Natural killer cell treated with Interleukin-12 subunit alpha and Interleukin-12 subunit beta and Interleukin-15 and Interleukin-18, amount 100 ng/mL, for 72 hours (primary cell): Measurements from ENCODE around the gene PCBD1. TPM values are rescaled to one million over a fixed set of nuclear protein-coding genes. Genes with fewer than 3 reads are reported as not detected.

ENCODE experiments used
- ATAC-seq, 2 donors: fragments of 150-1000 bp; cut with Tn5 transposase in 1 of 2; sonication (Bioruptor Pico), chemical (Tn5 transposase) in 1 of 2; 2 replicates each; pipeline ENCODE4 v1.10.0; 2021
- DNase-seq: peaks from one replicate; pipeline ENCODE4 v3.0.0; 2022; ENCODE audit warnings: low spot score
- H3K27ac Mint-ChIP-seq, 2 donors: 1 replicate in 1 of 2; 2 replicates in 1 of 2; pipeline ENCODE4 v1.8.0; 2022; ENCODE audit warnings: mixed read lengths in 2 of 2, mild to moderate bottlenecking in 1 of 2, moderate library complexity in 1 of 2
- H3K27me3 Mint-ChIP-seq, 2 donors: 1 replicate in 1 of 2; 2 replicates in 1 of 2; pipeline ENCODE4 v1.8.0; 2022; ENCODE audit warnings: mixed read lengths in 2 of 2
- H3K36me3 Mint-ChIP-seq: one replicate; pipeline ENCODE4 v1.8.0; 2022; ENCODE audit warnings: mixed read lengths
- H3K4me1 Mint-ChIP-seq, 2 donors: 1 replicate in 1 of 2; 2 replicates in 1 of 2; pipeline ENCODE4 v1.8.0; 2022; ENCODE audit warnings: low read depth in 2 of 2, mixed read lengths in 2 of 2, mild to moderate bottlenecking in 1 of 2
- H3K4me3 Mint-ChIP-seq: one replicate; pipeline ENCODE4 v1.8.0; 2022; ENCODE audit warnings: mixed read lengths
- H3K9me3 Mint-ChIP-seq: 2 replicates; pipeline ENCODE4 v1.8.0; 2022; ENCODE audit warnings: mixed read lengths
- total RNA-seq, 2 donors: library from RNA; stranded (reverse); gene quantifications; one replicate each; pipeline ENCODE4 v1.2.3, GENCODE V29; 2022

Gene PCBD1
- total RNA-seq, 2 donors from 2014 or later = 32.6 to 44.9 TPM

DNA sequence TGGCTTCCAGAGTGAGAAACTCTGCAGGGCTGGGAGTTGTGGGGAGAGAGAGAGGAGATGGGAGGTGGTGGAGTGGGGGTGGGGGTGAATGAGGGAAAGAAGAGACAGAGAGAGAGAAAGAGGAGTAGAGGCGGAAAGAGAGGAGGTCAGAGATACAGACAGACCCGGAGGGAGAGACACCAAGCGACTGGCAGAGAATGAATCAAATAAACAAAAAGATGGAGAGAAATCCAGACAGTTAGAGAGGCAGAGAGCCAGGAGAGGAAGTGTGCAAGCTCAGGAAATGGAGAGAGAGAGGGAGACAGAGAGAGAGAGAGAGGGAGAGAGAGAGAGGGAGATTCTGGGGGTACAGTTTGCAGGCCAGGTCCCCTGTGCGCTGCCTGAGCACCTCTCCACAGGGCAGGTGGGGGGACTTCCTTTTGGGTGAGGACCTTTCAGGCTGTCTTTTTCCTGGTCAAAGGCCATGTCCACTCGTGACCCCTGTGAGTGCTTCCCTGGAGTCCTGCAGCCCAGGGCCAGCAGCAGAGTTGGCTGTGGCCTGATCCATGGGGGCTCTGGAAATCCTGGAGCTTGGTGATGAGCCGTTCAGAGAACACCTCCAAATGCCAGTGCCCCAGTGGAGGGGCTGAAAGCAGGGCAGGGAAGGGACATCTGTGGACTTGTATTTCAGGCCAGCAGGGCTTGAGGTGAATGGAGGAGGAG lies 25.0 kb upstream of the PCBD1 start:
- ATAC-seq (no peak), DNase-seq (peak; percentile 22)
- Mint-ChIP-seq H3K27ac (no peak overlapping the region), H3K9me3 (no peaks in the 10 kb centered on the region), H3K4me3 (no peak overlapping the region), H3K36me3 (no peaks in the 10 kb centered on the region), H3K4me1 (no peaks in the 10 kb centered on the region), H3K27me3 (peaks cover 5 to 7% of the 10 kb centered on the region in 2 donors)

DNA sequence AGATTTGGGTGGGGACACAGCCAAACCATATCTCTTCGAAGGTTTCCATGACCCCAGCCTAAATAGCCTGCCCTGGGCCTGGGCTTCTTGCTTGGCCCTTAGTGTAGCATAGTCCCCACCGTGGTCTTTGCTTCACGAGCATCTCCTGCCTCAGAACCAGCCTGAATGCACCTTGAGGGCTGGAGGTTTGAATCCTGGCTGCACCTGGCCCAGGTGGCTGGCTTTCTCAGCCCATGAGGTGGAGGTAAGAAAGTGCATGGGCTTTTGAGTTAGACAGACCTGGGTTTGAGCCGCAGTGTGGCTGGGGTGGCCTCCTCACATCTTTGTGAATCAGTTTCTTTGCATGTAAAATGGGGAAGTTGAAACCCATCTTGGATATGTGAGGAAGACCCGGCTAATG lies 24.2 kb upstream of the PCBD1 start:
- Mint-ChIP-seq H3K9me3 (no peaks in the 10 kb centered on the region), H3K27ac (no peak overlapping the region), H3K27me3 (peaks cover 3 to 7% of the 10 kb centered on the region in 2 donors), H3K36me3 (no peaks in the 10 kb centered on the region), H3K4me3 (no peak overlapping the region), H3K4me1 (no peaks in the 10 kb centered on the region)
- DNase-seq (no peak), ATAC-seq (no peak)

DNA sequence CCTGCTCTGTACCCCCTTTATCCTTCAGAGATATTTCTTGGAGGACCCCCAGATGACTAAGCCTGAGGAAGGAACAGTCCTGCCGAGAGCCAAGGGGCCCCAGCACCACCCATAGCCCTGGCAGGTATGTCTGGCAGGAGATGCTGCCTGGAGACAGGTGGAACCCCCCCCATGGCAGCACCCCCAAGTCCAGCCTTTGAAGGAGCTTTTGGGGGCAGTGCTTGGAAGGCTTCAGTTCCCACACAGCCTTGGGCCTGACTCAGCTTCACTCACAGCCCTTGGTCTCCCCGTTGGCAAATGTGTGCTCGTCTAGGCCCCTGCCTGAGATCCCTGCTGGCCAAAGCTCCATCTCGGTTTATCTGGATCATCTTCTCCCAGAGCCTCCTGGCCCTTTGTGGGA lies 23.0 kb upstream of the PCBD1 start:
- ATAC-seq (no peak), DNase-seq (no peak)
- no peaks in the 10 kb centered on the region for H3K4me1 Mint-ChIP-seq
- no peaks in the 10 kb centered on the region for H3K9me3 Mint-ChIP-seq
- H3K36me3 Mint-ChIP-seq = no peaks in the 10 kb centered on the region
- peaks cover 3 to 7% of the 10 kb centered on the region in 2 donors for H3K27me3 Mint-ChIP-seq
- no peak overlapping the region for H3K4me3 Mint-ChIP-seq
- no peak overlapping the region for H3K27ac Mint-ChIP-seq

DNA sequence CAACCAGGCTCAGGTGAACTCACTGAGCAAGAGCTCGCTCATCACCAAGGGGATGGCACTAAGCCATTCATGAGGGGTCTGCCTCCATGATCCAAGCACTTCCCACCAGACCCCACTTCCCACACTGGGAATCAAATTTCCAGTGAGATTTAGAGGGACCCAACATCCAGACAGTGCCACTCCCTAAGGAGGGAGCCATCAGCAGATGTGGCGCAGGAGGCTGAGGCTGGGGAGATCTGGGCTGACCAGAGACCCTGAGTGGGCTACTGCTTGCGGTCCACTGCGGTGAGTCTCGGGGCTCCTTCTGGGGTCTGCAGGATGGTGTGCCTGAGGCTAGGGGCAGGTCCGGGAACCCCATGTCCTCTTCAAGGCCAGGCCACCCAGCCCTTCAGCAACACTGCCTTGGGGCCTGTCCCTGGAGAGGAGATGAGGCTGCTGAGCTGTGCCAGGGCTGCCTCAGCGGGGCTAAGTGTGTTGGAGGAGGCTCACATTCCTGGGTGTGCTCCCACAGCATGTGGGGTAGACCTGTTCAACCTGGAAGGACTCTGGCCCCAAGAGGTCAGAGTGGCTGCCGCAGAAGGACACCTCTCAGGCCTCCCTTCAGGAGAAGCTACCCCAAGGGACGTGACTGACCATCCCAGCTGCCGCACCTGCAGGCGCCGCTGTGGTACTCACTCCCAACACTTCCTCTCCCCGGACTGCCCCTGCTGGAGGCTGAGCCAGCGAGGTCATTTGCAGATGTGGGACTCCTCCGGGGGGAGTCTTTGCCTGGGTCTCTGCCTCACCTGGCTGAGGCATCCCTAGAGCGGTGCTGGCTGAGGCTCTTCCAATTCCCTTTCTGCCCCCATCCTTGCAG lies 22.3 kb upstream of the PCBD1 start:
- Mint-ChIP-seq H3K9me3 (no peaks in the 10 kb centered on the region), H3K4me3 (no peak overlapping the region), H3K27ac (no peak overlapping the region), H3K36me3 (no peaks in the 10 kb centered on the region), H3K4me1 (no peaks in the 10 kb centered on the region), H3K27me3 (peaks cover 3 to 7% of the 10 kb centered on the region in 2 donors)
- DNase-seq (no peak), ATAC-seq (peak in 1 of 2 donors; percentile 33)

DNA sequence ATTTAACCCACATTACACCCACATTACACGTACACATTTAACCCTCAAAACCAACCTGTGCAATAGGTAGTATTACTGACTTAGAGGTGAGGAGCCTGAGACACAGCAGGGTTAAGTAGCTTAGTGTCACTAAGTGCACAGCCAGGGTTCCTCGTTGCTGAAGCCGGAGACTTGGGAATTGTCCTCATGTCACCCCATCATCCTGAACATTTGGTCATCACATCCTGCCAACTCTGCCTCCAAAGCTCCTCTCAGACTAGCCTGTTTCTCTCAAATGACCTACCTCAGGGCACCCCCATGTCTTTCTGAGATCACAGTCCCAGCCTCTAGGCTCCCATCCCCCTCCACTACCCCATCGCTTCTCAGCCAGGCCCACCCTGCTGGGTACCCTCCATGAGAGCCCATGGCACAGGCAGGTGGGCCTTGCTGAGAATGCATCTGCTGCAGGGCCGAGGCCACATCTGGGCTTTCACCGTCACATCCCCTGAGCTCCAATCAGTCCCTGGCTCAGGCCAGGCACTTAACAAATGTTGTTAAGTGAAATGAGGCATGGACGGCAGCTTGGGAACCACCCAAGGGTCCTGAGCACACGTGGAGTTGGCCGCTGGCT lies 21.1 kb upstream of the PCBD1 start:
- H3K4me3 Mint-ChIP-seq = no peak overlapping the region
- DNase-seq = no peak
- ATAC-seq = no peak
- no peaks in the 10 kb centered on the region for H3K36me3 Mint-ChIP-seq
- H3K27me3 Mint-ChIP-seq = peaks cover 3 to 7% of the 10 kb centered on the region in 2 donors
- H3K4me1 Mint-ChIP-seq = no peaks in the 10 kb centered on the region
- no peaks in the 10 kb centered on the region for H3K9me3 Mint-ChIP-seq
- H3K27ac Mint-ChIP-seq = no peak overlapping the region

DNA sequence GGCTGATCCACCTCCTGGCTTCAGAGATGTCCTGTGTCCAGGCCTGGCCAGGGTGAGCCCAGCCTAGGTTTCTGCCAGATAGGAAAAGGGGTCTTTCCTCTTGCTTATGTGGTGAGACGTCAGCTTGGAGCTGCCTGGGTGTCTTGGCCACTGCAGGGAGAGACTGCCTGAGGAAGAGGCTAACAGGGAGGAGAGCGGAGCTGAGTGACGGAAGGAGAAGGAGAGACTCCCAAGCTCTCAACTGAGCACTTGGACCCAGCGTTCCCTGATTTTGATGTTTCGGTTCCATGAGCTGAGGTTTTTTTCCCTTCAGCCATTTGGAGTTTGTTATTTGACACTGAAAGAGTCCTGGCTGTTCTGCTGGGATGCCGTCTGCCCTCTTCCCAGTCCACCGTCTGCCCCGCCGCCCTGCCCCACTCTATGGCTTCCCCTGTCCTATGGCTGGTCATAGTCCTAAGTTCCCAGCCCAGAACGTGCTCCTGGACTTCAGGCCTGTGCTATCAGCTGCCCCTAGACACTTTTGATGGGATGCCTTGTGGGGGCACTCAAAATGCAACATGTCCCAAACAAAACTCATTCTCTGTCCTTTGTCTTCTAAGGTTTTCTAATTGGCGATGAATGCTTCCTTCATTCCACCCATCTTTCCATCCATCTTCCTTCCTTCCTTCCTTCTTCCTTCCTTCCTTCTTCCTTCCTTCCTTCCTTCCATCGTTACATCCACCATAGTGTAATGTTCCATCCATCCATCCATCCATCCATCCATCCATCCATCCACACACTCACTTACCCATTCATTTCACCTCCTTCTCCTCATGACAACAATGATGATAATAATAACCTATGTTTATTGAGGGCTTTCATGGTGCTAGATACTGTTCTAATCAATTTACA lies 20.3 kb upstream of the PCBD1 start:
- ATAC-seq (no peak), DNase-seq (no peak)
- peaks cover 3 to 7% of the 10 kb centered on the region in 2 donors for H3K27me3 Mint-ChIP-seq
- H3K4me3 Mint-ChIP-seq = no peak overlapping the region
- H3K9me3 Mint-ChIP-seq = no peaks in the 10 kb centered on the region
- H3K36me3 Mint-ChIP-seq = no peaks in the 10 kb centered on the region
- H3K27ac Mint-ChIP-seq = no peak overlapping the region
- no peaks in the 10 kb centered on the region for H3K4me1 Mint-ChIP-seq

DNA sequence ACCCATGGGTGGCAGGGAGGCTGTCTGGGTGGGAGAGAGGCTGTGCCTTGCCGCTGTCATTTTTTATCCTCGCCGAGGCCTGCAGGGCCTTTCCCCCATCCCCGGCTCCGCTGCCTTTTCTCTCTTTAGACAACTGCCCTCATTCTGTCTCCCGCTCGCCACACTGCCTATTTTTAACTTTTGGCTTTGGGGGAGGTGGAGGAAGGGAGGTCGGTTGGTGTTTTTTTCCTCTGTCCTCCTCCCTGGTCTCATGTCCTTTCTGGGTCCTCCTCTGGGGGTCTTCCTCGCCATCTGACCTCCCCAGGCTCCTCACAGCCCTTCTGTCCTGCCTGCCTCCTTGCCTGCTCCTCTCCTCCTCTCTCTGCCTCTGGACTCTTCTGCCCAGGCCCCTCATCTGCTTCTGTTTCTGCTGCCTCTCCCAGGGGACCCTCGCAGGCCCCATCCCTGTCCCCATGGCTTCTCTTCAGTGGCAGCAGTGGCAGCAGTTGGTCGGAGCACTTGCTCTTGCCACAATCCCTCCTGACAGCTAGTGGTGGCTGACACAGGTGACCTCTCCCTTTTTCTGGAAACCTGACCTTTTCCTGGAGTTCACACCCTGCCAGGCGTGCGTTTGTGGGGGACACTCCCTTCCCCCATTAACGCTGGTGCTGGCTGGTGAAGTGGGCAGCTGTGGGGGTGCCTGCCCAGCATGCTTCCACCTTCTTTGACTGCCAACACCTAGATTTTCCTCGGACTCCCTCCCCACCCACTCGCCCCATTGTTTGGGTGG lies 19.5 kb upstream of the PCBD1 start:
- no peak overlapping the region for H3K27ac Mint-ChIP-seq
- H3K27me3 Mint-ChIP-seq = no peaks in the 10 kb centered on the region
- H3K4me1 Mint-ChIP-seq = peaks cover 0 to 2% of the 10 kb centered on the region in 2 donors
- H3K4me3 Mint-ChIP-seq = no peak overlapping the region
- no peaks in the 10 kb centered on the region for H3K36me3 Mint-ChIP-seq
- no peaks in the 10 kb centered on the region for H3K9me3 Mint-ChIP-seq
- DNase-seq (no peak), ATAC-seq (no peak)

DNA sequence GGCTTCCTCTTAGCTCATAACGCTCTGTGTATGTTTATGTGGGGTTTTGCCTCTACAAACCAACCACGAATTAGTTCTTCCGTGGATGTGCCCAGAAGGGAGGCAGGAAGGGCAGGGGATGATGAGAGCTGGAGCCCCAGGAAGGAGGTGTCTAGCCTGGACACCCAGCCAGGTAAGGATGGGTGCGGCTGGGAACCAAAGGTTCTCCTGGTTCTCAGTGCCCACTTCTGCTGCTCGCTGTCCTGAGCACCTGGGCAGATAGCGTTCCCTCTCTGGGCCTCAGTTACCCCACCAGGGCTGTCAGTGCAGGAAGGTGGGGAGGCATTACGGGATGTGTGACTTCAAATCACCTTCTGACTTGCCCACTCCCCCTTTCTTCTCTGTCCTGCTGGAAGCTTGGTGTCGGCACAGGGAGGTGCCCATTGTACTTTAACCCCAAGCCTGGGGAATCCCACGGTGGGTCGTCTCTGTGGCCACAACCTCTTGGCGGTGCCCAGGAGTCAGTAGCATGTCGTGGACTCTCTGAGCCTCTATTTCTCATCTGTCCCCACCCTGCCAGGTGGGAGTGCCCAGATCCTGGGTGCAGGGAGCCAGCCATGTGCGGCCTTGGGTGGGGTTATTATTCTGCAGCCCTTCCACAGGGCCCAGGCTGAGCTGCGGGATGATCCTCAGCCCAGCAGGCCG lies 18.7 kb upstream of the PCBD1 start:
- ATAC-seq = no peak
- H3K4me1 Mint-ChIP-seq = peaks cover 0 to 2% of the 10 kb centered on the region in 2 donors
- no peaks in the 10 kb centered on the region for H3K27me3 Mint-ChIP-seq
- DNase-seq = no peak
- no peaks in the 10 kb centered on the region for H3K9me3 Mint-ChIP-seq
- H3K27ac Mint-ChIP-seq = no peak overlapping the region
- H3K36me3 Mint-ChIP-seq = no peaks in the 10 kb centered on the region
- no peak overlapping the region for H3K4me3 Mint-ChIP-seq

DNA sequence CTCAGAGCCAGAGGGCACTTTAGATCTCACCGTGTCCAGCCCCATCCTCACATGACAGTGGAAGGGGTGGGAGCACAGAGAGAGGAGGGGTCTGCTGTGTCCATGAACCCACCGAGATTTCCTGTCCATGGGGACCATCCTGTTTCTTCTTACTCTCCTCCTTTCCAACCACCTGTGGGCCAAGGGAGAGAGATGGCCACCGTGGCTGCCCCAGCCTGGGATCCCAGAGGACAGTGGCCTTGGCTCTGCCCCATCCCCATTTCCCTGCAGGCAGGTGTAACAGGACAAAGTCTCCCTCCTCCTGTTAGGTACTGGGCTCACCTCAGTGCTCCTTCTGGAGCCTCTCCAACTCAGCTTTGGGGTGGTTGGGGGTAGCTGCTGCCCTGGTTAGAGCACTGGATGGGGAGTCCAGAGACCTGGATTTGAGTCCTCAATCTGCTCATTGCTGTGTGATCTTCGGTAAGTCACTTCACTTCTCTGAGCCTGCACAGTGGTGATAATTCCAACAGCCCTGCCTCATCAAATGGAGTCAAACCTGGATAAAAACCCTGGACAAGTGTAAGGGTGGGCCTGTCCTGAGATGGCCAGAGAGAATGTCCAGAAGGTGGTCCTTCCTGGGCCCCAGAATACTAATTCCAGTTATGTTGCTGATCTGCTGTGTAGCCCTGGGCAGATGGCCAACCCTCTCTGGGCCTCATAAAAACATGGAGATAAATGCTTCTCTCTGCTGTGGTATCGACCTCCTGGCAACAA lies 17.8 kb upstream of the PCBD1 start:
- Mint-ChIP-seq H3K36me3 (no peaks in the 10 kb centered on the region), H3K27ac (no peak overlapping the region), H3K9me3 (no peaks in the 10 kb centered on the region), H3K4me3 (no peak overlapping the region), H3K4me1 (peaks cover 0 to 2% of the 10 kb centered on the region in 2 donors), H3K27me3 (no peaks in the 10 kb centered on the region)
- DNase-seq = no peak
- ATAC-seq = no peak

DNA sequence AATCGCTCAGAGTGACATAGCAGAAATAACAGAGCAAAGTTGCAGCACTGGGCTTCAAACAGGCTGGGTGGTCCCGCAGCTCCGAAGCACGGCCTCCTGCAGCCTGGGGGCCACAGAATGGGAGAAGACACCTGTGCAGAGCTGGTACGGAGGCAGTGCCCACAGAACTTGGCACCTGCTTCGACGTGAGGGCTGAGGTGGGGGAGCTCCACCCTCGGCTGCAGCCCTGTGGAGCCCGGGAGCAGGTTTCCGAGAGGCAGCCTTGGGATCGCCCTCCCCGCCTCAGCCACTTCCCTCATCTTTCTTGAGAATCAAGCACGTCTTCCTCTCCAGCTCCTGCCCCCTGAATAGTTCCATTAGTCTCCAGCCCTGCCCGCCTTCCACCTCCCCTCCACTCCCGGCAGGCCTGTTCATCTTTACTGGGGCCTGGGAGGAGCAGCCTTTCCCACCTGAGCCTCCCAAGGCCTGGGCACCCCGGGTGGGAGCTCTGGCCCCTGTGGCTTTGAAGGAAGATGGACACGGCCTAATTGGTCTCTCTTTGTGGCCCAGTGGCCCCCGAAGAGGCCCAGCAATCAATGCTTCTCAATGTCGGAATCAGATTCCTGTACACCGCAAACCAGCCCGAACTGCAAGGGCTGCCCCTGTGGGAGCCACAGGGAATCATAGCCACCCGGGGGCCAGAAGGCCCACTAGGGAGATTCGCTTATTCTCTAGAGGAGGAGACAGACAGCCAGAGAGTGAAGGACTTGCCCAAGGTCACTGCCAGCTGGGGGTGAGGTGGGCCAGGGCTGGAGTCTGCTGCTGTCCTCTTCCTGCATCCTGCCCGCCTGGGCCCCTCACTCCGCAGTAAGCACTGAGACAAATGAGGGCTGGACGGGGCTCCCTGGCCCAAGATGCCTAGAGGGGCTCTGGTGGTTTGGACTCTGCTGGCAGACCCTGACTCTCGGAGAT lies 17.0 kb upstream of the PCBD1 start:
- no peaks in the 10 kb centered on the region for H3K36me3 Mint-ChIP-seq
- DNase-seq (no peak), ATAC-seq (no peak)
- no peaks in the 10 kb centered on the region for H3K9me3 Mint-ChIP-seq
- peaks cover 0 to 2% of the 10 kb centered on the region in 2 donors for H3K4me1 Mint-ChIP-seq
- H3K27ac Mint-ChIP-seq = no peak overlapping the region
- no peaks in the 10 kb centered on the region for H3K27me3 Mint-ChIP-seq
- H3K4me3 Mint-ChIP-seq = no peak overlapping the region

DNA sequence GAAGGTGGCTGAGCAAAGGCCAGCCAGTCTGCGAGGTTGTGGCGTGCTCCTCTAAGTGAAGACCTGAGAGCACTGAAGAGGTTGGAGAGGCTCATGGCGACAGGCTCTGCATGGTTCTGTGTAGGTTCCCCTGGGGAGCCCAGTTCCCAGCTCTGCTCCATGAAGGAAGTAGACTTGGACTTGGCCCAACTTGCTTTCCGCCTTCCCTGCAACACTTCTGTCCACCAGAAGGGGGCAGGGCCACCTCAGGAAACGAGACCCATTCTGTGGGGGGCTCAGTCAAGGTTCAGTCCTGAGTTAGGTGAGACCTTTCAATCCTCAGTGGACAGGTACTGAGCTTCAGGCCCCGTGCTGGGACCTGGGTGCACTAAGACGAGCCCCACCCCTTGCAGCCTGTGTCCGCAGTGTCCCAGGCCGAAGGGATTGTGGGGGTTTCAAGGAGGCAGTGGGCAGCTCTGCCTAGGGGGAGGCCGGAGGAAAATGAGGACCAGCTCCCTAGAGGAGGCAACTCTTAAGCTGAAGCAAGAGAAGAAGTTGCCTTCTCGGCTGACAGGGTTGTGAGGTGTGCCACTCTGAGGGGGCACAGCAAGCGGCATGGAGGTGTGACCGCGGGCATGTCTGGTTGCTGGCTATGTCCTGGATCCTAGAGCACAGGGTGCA lies 15.0 kb upstream of the PCBD1 start:
- H3K36me3 Mint-ChIP-seq = no peaks in the 10 kb centered on the region
- no peak overlapping the region for H3K27ac Mint-ChIP-seq
- no peaks in the 10 kb centered on the region for H3K27me3 Mint-ChIP-seq
- no peaks in the 10 kb centered on the region for H3K9me3 Mint-ChIP-seq
- peak in 1 of 2 donors; percentile 34 for ATAC-seq
- no peak overlapping the region for H3K4me3 Mint-ChIP-seq
- H3K4me1 Mint-ChIP-seq = peaks cover 0 to 2% of the 10 kb centered on the region in 2 donors
- no peak for DNase-seq
